ENCODE results near the gene FGFR2.

The FGFR2 gene

GRCh38 chr10:121618906-121619305, 20.7 kb upstream of the FGFR2 start:
- DNase-seq (ENCODE audit: low read depth), result no peak
- TF ChIP-seq CTCF (IDR thresholded peaks at IDR 0.05; ENCODE audit: insufficient read depth, low read depth, low read length, missing control alignments), result no peak
- no peak overlapping the region for H3K4me3 ChIP-seq (ENCODE audit: low read depth, low read length)

DNA sequence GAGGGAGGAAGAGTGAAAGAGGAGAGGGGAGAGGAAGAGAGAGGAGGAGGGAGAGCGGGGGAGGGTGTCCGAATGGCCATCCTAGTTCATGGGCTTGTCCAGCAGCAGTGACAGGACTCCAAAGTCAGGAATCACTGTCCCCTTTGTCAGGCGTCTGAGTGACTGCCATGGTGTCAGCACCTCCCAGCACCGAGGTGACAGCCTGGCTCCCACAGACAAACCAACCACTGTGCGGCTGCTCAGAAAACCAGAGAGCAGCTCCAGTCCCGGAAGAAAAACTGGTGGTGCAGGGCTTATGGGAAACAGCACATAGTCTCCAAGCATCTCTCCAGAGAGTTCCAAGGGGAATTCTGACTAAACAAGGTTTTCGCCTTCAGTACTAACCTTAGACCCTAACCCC, 18.9 kb upstream of the FGFR2 start:
- no peak for DNase-seq (ENCODE audit: low read depth)
- TF ChIP-seq CTCF (IDR thresholded peaks at IDR 0.05; ENCODE audit: insufficient read depth, low read depth, low read length, missing control alignments), result no peak
- no peak overlapping the region for H3K4me3 ChIP-seq (ENCODE audit: low read depth, low read length)

- TF ChIP-seq CTCF (IDR thresholded peaks at IDR 0.05; ENCODE audit: insufficient read depth, low read depth, low read length, missing control alignments), result no peak
- no peak for DNase-seq (ENCODE audit: low read depth)
Measured at GRCh38 chr10:121616291-121616690, 18.0 kb upstream of the FGFR2 start.

DNA sequence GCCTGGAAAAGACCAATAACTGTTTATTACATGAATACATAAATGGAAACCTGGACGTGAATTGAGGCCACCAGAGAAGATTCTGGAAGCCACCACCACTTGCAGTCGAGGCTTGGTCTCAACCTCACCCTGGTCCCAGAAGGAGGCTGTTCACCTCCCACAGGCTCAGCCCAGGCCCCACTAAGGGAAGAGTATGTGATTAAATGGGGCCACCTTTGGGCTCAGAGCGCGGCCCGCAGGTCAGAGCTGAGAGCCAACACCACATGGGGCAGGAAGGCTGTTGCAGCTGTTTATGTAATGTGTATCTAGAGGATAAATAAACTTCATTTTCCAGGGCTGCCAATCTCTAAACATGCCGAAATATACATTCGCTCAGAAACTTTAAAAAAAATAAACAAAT, 17.6 kb upstream of the FGFR2 start:
- no peak for TF ChIP-seq CTCF (IDR thresholded peaks at IDR 0.05; ENCODE audit: insufficient read depth, low read depth, low read length, missing control alignments)
- no peak overlapping the region for H3K4me3 ChIP-seq (ENCODE audit: low read depth, low read length)

More at GRCh38 chr10:121616291-121616690, 18.0 kb upstream of the FGFR2 start:
- H3K4me3 ChIP-seq (ENCODE audit: low read depth, low read length), result no peak overlapping the region

GRCh38 chr10:121615435-121615793, 17.2 kb upstream of the FGFR2 start:
- H3K4me3 ChIP-seq (ENCODE audit: low read depth, low read length), result no peak overlapping the region
- DNase-seq (ENCODE audit: low read depth), result no peak
- TF ChIP-seq CTCF (IDR thresholded peaks at IDR 0.05; ENCODE audit: insufficient read depth, low read depth, low read length, missing control alignments), result no peak

More for the DNA sequence above, 17.6 kb upstream of the FGFR2 start:
- DNase-seq (ENCODE audit: low read depth), result no peak

GRCh38 chr10:121614613-121615434, 16.6 kb upstream of the FGFR2 start:
- DNase-seq (ENCODE audit: low read depth), result no peak
- no peak overlapping the region for H3K4me3 ChIP-seq (ENCODE audit: low read depth, low read length)
- TF ChIP-seq CTCF (IDR thresholded peaks at IDR 0.05; ENCODE audit: insufficient read depth, low read depth, low read length, missing control alignments), result no peak

GRCh38 chr10:121613456-121613855, 15.2 kb upstream of the FGFR2 start:
- TF ChIP-seq CTCF (IDR thresholded peaks at IDR 0.05; ENCODE audit: insufficient read depth, low read depth, low read length, missing control alignments), result no peak
- no peak overlapping the region for H3K4me3 ChIP-seq (ENCODE audit: low read depth, low read length)
- DNase-seq (ENCODE audit: low read depth), result no peak
